NCI-H1417 (cell line): ENCODE data around the gene MAG.
A peak's percentile ranks its signal among the peaks of the same experiment; 100 is the strongest.

Experiments
- DNase-seq, 3 experiments: peaks; one replicate each; lab custom pipeline; 2025; lab: John Stamatoyannopoulos, UW

Gene MAG

DNA sequence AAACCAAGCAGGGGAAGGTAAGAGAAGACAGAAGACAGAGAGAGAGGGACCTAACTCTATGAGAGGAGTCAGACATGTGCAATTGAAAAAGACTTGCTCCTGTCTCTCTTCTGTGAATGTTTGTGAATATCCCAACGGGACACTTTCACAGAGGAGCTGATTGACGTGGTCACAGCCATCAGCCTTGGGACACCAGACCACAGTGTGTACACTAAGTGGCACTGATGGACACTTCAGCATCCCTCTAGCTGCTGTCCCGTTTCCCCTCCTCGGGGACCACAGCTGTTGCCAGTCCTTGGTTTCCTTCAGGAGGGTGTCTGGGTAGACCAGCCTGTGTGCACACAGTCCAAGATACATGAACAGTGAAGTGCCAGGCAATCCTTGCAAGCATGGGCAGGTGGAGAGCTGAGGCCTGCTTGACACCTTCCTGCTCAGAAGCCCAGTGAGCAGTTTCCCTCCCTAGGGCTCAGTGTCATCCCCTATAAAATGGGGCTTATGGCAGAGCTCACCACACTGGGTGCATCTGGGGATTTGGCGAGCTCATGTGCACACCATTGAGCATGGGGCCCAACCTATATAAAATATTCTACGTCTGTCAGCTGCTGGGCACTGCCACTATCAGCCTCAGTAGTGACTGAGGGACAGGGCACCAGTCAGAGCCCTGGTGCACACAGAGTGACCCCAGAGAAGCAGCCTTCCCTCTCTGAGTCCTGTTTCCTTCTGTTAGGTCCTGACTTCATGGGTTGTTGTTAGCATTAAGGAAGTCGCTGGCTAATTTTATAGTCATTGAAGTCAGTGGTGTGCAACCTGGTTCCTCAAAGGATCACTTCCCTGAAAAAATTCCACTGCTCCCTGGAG lies 27.5 kb upstream of the MAG start:
- no peak for DNase-seq

DNA sequence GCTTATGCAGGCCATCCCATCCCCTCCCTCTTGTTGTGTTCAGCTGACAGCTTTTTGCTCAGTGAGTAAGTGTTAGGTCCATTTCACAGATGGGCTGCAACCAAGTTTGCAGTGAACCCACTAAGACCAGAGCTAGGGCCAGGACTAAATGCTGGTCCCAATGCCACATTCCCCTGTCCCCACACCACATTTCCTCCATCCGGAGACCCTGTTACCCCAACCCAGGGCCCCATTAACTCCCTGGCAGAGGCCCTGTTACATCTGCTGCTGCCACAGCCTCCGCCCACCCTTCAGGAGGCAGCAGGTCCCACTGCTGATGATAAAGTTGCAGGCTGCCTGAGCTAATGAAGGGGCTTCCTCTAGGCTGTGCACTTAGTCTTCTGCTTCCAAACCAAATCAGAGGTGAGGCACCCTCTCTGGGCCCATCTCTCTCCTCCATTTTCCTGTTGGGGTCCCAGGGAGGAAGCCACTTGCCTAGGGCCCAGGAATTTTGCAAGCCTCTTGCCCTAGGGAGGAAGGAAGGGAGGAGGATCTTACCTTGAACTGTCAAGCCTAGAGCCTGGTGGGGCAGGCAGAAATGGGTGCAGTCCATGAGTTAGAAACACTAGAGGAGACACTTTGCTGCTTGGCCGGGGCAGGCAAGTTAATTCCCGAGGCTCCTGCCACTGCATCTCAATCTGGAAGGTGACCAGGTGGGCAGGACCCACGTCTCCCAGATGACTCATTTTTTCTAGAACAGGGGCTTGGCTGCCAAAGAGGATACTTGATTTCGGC lies 26.6 kb upstream of the MAG start:
- DNase-seq: no peak

DNA sequence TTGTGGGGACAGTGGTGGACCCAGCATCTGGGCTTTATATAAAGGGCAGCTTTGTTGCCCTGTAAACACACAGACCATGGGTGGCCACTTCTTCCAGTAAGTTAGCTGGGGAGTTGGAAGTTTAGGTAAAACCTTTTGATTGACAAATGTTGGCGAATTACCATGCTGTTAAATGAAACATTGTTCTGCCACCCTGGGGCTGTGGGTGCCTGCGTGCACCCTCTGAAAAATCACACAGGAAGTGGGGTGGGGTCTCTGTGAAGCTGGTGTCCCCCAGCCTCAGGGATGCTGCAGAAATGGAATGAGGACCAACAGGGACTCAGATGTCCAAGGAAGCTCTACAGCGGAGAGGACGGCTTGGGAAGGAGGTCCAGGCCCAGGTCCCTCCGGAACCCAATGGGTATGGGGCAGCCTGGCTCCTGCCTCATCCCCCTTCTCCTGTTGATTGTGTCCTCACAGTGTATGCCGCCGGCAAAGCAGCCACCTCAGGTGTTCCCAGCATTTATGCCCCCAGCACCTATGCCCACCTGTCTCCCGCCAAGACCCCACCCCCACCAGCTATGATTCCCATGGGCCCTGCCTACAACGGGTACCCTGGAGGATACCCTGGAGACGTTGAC lies 26.0 kb upstream of the MAG start:
- no peak for DNase-seq

DNA sequence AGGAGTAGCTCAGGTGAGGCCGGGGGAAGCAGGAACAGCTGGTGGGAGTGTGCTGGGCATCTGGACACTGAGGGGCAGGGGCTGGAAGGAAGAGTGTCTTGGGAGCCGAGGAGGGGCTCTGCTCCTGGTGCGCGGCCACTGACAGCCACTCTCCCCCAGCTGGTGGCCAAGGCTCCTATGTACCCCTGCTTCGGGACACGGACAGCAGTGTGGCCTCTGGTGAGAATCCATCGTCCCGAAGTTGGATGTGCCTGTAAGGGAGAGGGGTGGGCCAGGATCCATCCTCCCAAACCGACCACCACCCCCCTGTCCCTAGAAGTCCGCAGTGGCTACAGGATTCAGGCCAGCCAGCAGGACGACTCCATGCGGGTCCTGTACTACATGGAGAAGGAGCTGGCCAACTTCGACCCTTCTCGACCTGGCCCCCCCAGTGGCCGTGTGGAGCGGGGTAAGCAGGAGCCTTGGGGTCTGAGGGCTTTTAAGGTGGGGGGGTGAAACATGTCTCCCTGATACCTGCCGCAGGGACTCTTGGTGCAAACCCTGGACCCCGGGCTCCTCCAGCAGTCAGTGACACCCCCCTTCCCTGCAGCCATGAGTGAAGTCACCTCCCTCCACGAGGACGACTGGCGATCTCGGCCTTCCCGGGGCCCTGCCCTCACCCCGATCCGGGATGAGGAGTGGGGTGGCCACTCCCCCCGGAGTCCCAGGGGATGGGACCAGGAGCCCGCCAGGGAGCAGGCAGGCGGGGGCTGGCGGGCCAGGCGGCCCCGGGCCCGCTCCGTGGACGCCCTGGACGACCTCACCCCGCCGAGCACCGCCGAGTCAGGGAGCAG lies 25.2 kb upstream of the MAG start:
- peak in 1 of 3 experiments; percentile 18 for DNase-seq

DNA sequence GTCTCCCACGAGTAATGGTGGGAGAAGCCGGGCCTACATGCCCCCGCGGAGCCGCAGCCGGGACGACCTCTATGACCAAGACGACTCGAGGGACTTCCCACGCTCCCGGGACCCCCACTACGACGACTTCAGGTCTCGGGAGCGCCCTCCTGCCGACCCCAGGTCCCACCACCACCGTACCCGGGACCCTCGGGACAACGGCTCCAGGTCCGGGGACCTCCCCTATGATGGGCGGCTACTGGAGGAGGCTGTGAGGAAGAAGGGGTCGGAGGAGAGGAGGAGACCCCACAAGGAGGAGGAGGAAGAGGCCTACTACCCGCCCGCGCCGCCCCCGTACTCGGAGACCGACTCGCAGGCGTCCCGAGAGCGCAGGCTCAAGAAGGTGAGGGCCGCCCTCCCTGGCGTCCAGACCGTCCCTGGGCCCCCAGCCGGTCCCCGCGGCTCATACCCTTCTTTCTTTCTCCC lies 24.6 kb upstream of the MAG start:
- peak in 2 of 3 experiments; percentile 54 to 57 for DNase-seq

DNA sequence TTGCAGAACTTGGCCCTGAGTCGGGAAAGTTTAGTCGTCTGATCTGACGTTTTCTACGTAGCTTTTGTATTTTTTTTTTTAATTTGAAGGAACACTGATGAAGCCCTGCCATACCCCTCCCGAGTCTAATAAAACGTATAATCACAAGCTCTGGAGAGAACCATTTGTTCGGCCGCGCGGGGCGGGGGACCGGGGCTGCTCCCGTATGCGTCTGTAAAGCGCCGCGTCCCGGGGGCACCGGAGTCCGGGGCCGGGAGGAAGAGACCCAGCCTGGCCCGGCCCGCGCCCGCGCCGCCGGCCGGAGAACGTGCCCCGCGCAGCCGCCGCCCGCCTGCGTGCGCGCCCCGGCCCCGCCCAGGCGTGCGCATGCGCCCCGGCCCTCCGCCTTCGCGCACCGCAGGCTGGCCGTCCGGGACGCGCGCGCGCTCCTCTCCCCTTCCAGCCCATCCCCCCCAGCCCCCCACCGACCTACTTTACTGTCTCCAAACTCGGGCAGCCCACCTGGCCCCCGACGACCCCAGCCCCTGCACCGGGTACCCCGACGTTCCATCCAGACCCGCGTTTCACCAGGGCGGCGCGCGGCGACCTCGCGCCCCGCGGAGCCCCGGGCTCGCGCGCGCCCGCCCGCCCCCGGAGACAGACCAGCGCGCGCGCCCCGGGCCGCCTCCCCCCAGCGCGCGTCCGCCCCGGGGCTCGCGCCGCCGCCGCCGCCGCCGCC lies 24.0 kb upstream of the MAG start:
- DNase-seq: peak; percentile 74 to 77 (median 77)

DNA sequence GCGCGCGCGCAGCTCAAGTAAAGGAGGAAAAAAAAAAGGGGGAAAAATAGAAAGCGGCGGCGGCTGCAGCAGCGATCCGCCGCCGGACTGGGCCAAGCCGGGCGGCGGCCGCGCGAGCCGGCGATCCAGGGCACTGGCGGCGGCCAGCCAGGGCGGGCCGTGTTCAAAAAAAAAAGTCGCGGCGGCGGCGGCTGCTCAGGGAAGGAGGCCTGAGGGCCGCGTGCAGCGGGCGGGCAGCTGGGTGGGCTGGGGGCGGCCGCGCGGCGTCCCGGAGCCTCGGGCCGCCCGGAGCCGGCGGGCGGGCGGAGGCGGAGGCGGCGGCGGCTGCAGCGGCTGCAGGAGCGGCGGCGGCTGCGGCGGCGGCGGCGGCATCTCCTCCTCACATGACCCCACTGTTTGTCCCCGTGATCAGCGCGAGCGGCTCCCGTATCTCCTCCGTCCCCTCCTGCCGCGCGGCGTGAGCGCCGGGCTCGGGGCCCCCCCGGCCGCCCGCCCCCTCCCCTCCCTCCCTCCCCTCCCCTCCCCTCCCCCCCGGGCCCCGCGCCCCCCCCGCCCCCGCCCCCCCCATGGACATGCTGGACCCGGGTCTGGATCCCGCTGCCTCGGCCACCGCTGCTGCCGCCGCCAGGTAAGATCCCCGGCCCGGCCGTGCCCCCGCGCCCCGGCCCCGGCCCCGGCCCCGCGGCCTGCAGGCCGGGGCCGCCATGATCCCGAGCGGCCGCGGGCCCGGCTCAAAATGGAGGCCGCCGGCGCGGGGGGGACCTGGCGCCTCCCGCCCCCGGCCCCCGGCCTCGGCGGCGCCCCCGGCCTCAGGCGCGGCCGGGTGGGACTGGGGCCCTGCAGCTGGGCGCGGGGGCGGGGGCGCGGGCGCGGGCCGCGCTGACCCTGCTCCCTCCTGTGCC lies 23.2 kb upstream of the MAG start, which contains the start of gene USF2:
Gene USF2 (plus strand): TSS at position 427 of the 902 bp plus-strand sequence. CDS start 140 bp downstream, at position 567.
- peak; percentile 70 to 80 (median 76) for DNase-seq

DNA sequence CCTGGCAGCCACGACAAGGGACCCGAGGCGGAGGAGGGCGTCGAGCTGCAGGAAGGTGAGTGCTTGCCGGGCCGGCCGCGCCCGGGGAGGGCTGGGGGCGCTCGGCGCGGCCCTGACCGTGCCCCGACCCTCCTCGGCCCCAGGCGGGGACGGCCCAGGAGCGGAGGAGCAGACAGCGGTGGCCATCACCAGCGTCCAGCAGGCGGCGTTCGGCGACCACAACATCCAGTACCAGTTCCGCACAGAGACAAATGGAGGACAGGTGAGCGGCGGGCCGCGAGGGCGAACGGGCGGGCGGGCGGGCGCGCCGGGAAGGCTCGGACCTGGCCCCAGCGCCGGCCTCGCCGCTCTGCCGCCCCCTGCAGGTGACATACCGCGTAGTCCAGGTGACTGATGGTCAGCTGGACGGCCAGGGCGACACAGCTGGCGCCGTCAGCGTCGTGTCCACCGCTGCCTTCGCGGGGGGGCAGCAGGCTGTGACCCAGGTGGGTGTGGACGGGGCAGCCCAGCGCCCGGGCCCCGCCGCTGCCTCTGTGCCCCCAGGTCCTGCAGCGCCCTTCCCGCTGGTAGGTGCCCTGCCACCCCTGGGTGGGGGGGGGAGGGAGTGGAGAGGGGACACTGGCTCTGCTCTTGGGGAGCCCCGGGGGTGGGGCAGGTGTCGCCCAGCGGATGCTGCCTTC lies 22.4 kb upstream of the MAG start:
- peak; percentile 73 to 87 (median 75) for DNase-seq

DNA sequence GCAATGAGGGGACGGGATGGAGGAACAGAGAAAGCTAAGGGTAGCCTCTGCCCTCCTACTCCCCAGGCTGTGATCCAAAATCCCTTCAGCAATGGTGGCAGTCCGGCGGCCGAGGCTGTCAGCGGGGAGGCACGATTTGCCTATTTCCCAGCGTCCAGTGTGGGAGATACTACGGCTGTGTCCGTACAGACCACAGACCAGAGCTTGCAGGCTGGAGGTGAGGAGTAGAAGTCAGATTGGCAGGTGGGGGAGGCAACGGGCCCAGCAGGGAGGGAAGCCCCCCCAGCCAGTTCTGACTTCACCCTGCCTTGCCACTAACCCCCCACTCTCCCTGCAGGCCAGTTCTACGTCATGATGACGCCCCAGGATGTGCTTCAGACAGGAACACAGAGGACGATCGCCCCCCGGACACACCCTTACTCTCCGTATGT lies 21.6 kb upstream of the MAG start:
- no peak for DNase-seq

DNA sequence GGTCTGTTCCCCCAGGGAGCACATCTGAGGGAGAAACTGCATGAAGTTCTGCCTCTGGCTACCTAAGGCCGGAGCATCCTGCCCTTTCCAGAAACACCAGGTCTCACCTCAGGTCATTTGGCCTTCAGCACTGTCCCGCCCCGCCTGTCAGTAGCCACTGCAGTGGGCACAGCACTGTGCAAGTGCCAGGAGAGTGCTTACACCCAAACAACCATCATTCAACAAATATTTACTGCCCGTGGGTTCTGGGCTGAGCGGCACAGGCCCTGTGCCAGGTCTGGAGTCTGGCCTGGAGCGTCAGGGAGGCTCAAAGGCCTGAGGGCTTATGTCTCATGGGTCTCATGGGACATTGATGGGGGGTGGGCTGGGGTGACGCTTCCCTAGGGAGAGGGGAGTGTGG lies 20.4 kb upstream of the MAG start:
- no peak for DNase-seq

DNA sequence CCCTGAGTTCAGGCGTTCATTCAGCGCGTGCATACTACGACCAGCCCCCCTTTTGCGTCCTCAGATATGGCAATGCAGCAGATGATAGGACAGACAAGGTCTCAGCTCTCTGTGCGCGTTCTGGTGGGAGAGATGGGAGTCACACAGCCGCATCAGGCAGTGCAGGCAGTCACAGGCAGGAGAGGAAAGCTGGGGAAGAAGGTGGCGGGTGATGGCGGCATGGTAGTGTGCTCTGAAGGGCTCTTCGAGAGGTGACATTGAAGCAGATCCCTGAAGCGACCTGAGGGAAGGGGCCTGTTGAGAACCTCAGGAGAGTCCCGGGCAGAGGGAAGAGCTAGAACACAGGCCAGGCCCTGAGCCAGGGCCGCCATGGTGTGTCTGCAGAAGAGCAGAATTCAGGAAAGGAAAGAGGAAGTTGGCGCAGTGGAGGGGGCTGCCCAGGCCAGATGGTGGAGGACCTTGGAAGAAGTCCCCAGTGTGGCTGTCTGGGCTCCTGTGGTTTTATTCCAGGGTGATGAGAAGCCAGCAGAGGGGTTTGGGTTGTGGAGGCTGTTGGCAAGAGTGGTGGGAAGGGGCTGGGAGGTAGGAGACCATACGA lies 19.7 kb upstream of the MAG start:
- DNase-seq: no peak

DNA sequence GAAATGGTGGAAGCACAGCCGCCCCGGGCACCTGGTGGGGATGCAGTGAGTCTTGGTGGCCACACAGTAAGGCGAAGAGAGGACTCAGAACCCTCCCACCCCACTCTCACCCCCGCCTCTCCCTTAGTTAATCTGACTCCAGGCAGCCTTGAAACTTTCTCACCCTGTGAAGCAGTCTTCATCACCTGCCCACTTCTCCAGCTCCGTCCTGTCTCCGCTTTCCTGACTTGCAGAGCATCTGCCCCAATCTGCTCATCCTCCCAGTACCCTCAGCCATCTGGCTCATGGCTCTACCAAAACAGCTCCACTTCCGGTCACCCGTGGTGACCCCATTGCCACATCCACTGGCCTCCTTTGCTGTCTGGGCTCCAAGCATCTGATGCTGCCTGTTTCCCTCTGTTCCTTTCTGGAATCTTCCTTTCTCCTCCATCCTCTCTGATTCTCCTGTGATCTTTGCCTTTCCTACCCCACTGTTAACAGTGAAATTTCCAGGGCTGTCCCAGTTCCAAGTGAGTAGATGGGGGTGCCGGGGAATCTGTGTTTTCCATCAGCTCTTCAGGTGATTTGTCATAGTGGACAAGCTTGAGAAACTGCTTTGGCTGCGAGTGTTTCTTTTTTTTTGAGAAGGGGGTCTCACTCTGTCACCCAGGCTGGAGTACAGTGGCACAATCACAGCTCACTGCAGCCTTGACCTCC lies 18.9 kb upstream of the MAG start:
- DNase-seq: no peak

DNA sequence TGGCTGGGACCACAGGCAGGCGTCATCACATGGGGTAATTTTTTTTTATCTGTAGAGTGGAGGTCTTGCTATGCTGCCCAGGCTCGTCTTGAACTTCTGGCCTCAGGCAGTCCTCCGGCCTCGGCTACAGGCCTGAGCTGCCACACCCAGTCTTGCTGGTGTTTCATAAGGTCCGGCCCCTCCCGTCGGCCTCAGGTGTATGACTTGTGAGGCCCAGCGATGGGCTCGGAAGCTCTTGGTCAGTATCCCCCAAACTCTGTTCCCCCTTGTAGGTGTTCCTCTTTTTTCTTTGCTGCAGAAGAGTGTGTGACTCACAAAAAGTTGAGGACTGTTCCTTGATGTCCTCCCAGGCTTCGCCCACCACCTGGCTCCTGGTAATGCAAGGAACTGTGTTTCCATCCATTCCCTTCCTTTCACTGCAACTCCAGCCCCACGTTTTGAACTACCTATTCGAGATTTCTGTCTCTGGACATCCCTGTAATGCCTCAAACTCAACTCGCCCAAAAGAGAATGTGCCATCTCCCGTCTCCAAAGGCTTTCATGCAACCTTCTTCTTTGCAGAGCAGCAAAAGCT lies 18.2 kb upstream of the MAG start:
- no peak for DNase-seq

DNA sequence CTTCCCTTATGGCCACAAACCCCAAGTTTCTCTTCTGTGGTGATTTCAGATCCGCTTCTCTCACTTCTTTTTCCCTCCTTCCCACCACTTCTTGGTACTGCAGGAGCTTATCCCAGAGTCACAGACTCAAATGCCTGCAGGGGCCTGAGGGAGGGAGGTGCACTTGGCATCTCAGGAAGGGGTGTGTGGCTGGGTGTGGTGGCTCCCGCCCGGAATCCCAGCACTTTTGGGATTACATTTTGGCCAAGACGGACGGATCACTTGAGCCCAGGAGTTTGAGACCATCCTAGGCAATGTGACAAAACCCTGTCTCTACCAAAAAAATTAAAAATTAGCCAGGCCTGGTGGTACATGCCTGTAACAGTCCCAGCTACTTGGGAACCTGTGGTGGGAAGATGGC lies 17.6 kb upstream of the MAG start:
- no peak for DNase-seq

DNA sequence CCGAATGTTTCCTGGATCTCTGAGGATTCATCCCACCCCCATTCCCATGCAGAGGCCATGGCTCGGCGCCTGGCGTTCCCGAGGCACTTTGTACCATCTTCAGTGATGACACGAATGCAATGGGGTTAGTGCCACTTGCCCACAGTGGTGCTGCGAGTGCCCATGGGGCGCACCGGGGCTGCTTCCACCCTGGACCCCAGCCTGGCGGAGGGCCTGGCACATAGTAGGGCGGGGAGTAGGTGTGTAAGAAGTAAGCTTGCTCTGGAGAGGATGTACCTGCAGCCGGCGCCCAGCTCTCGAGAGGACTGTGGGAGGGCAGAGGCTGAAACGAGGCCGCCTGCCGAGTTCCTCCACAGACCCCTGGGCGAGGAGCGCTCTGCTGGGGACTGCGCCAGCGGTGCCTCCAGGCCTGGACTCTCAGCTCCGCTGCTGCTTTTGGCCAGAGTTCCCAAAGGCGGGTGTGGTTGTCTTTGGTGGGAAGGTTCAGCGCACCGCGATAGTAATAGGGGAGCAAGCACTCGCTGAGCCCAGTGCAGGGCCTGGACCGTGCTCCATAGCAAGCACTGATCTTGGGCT lies 15.2 kb upstream of the MAG start:
- no peak for DNase-seq

DNA sequence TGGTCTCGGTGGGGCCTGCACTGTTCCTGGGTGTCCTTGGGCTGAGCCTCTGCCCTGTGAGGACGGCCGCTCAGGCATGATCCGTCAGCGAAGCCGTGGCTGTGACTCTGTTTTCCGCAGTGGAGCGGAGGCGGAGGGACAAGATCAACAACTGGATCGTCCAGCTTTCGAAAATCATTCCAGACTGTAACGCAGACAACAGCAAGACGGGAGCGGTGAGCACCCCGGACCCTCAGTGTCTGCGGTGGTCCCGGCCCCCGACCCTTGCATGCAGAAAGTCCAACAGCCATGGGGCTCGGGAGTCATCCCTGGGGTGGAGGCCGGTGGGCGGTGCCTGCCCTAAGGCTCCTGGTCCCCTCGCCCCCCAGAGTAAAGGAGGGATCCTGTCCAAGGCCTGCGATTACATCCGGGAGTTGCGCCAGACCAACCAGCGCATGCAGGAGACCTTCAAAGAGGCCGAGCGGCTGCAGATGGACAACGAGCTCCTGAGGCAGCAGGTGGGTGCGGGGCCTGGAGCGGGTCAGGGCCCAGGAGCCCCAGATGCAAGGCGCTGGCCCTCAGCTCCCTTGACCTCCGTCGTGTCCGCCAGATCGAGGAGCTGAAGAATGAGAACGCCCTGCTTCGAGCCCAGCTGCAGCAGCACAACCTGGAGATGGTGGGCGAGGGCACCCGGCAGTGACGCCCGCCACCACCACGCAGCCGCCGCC lies 13.2 kb upstream of the MAG start:
- DNase-seq: no peak

DNA sequence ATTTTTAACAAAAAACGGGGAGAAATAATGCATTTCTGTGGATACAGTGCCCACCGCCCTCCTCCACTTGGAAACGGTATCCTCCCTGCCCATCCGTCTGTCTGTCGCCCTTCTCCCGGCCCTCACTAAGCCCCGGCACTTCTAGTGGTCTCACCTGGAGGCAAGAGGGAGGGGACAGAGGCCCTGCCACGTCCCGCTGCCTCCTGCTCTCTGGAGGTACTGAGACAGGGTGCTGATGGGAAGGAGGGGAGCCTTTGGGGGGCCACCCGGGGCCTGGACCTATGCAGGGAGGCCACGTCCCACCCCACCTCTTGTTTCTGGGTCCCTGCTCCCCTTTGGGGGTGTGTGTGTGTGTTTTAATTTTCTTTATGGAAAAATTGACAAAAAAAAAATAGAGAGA lies 12.6 kb upstream of the MAG start:
- DNase-seq: no peak
